ENCODE results near the gene EML1.

DNA sequence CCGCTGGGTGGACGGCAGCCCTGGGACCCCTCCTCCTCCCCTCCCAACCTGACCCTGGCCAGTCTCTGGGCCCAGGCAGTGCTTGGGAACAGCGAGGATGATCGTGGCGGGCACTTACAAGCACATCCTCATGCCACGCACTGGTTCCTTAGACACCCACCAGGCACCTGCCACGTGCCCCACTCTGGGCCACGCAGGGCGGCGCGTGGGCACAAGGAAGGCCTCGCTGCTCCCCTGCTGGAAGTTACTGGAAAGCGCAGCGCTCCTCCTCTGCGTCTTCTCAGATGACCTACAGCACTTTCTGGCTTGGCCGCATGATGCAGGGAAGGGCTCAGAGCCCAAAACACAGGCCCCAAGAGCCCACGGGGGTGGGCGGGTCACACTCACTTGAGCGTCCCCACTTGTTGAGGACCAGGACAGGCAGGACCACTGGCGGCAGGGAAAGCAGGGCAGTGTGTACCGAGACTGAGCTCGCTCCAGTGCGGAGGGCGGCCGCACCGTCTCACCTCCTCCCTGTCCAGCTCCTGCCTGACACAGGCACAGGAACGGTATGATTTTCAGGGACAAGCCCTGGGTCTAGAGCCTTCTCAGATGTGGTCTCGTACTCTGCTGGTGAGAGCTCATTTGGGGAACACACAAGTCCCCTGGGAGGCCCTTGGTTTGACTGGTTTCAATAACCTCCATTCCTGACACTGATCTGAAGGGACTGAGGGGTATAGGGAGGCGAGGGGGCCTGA is 143.7 kb downstream of the EML1 start:
- TF ChIP-seq, protein P1, sequence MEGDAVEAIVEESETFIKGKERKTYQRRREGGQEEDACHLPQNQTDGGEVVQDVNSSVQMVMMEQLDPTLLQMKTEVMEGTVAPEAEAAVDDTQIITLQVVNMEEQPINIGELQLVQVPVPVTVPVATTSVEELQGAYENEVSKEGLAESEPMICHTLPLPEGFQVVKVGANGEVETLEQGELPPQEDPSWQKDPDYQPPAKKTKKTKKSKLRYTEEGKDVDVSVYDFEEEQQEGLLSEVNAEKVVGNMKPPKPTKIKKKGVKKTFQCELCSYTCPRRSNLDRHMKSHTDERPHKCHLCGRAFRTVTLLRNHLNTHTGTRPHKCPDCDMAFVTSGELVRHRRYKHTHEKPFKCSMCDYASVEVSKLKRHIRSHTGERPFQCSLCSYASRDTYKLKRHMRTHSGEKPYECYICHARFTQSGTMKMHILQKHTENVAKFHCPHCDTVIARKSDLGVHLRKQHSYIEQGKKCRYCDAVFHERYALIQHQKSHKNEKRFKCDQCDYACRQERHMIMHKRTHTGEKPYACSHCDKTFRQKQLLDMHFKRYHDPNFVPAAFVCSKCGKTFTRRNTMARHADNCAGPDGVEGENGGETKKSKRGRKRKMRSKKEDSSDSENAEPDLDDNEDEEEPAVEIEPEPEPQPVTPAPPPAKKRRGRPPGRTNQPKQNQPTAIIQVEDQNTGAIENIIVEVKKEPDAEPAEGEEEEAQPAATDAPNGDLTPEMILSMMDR (conservative IDR thresholded peaks at IDR 0.05; ENCODE audit: low read length), result no peak
- no peak for TF ChIP-seq EZH2phosphoT487 (IDR thresholded peaks at IDR 0.05; ENCODE audit: borderline replicate concordance, low read depth, low read length)
